Fibroblast of villous mesenchyme (primary cell): ENCODE data around the gene RRBP1. TPM values are rescaled to one million over a fixed set of nuclear protein-coding genes. Genes with fewer than 3 reads are reported as not detected.

Source experiments
- DNase-seq: peaks from one replicate; pipeline ENCODE4 v3.0.0-alpha.2; 2010; ENCODE audit warnings: low read depth
- H3K4me3 ChIP-seq: 2 replicates; pipeline ENCODE4 v1.5.1; 2011; ENCODE audit warnings: low read depth, mild to moderate bottlenecking, low read length
- total RNA-seq: library from RNA; depleted of rRNA; stranded (reverse); fragments of >200 nt; gene quantifications from 2 replicates; pipeline ENCODE4 v1.2.3, GENCODE V29; 2012
- TF ChIP-seq, protein P1 (sequence below): IDR thresholded peaks from 2 replicates; pipeline ENCODE4 v1.5.1; 2012; ENCODE audit warnings: low read depth, mild to moderate bottlenecking, low read length; ENCODE audit not compliant: insufficient read depth

Gene RRBP1
- total RNA-seq, 1 donor = 123 TPM

DNA sequence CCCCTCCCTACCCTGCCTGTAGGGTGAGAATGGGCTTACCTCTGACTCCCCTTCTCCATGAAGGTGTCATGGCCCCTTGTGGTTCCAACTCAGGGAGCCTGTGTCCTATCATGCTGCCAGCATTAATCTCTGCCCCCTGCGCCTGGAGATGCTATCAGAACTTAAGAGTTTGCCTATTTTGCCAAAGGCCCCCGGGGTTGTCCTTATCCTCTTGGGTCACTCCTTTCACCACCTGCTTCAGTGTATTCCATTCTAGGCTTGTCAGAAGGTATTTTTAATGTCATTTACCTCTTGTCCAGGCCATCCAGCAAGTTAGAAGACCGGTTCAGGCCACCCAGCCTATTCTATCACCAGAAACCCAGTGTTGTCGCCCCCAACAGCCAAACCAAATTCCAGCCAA, 10.5 kb downstream of the RRBP1 start:
- no peak overlapping the region for H3K4me3 ChIP-seq
- TF ChIP-seq, protein P1, sequence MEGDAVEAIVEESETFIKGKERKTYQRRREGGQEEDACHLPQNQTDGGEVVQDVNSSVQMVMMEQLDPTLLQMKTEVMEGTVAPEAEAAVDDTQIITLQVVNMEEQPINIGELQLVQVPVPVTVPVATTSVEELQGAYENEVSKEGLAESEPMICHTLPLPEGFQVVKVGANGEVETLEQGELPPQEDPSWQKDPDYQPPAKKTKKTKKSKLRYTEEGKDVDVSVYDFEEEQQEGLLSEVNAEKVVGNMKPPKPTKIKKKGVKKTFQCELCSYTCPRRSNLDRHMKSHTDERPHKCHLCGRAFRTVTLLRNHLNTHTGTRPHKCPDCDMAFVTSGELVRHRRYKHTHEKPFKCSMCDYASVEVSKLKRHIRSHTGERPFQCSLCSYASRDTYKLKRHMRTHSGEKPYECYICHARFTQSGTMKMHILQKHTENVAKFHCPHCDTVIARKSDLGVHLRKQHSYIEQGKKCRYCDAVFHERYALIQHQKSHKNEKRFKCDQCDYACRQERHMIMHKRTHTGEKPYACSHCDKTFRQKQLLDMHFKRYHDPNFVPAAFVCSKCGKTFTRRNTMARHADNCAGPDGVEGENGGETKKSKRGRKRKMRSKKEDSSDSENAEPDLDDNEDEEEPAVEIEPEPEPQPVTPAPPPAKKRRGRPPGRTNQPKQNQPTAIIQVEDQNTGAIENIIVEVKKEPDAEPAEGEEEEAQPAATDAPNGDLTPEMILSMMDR = no peak
- no peak for DNase-seq

DNA sequence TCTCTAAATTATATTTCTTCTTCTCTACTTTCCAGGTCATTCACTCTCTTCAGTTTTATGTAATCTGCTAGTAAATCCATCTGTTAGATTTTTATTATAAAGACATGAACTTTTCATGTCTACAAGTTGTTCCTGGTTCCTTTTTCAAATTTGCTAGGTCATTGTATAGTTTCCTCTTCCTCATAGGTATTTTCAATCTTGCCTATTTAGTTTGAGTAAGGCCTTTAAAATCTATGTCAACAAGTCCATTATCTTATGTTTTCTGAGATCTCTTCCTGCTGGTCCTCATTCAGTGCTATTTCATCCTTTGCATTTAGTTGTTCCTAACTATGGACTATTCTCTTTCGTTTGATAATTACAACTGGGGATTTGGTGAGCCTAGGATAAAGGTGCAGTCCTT, 11.0 kb downstream of the RRBP1 start:
- no peak for DNase-seq
- TF ChIP-seq, protein P1 = no peak
- H3K4me3 ChIP-seq = no peak overlapping the region

DNA sequence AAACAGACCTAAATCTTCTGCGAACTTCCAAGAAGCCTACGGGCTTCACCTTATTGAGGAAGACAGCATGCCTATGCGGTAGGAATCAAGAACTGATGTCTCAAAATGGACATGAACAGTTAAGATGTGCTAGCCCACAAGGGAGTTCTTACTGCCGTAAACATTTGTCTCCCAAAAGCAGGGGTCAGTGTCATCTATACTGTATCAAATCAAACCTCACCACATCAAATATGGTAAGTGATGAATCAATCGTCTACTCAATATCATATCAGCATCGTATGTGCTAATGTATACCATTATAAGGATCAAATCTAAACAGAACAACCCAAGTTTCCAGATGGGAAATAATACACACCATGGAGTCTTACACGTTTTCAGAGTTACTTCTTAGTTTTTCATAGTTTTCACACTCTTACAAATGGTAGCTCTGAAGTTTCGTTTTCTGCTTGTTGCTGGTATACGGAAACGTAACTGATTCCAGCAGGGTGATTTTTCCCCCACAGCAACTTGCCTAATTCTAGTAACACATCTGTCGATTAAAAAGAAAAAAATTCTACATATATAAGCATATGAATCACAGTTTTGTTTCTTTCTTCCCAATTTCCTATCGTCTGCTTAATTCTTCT, 12.6 kb downstream of the RRBP1 start:
- no peak overlapping the region for H3K4me3 ChIP-seq
- TF ChIP-seq, protein P1 = no peak
- no peak for DNase-seq

DNA sequence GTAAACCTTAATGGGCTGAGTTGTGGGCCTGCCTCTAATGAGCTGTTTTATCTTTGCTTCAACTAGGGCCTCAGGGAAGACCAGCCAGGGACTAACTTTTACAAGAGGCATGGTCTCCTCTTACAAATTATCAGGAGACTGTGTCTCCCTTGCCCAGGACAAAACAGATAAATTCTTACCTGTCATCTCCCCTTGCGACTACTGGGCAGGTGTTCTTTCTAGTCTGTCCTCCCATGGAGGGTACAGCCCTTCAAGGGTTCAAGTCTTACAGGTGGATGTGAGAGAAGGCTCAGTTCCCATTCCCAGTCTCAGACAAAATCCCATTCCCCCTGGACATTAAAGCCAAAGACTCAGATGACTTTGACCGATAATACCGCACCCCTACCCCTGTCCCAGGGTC, 13.6 kb downstream of the RRBP1 start:
- DNase-seq = no peak
- H3K4me3 ChIP-seq = no peak overlapping the region
- TF ChIP-seq, protein P1 = no peak

DNA sequence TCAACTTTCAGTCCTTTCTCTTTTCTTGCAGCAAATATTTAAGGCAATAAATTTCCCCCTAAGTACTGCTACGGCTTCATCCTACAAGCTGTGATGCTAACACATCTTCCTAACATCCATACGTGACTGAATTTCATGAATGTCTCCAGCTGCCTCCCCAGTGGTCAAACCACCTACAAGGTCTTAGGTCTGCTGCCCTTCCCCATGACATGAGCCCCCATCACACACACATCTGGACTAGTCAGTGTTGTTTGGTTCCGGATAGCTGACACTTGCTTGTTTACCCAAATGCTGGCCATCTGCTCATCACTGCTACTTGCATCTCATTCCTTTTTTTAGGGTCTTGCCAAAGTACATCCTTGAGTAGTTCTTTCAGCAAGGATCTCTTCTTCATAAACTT, 14.6 kb downstream of the RRBP1 start:
- H3K4me3 ChIP-seq = no peak overlapping the region
- no peak for DNase-seq
- TF ChIP-seq, protein P1 = no peak

DNA sequence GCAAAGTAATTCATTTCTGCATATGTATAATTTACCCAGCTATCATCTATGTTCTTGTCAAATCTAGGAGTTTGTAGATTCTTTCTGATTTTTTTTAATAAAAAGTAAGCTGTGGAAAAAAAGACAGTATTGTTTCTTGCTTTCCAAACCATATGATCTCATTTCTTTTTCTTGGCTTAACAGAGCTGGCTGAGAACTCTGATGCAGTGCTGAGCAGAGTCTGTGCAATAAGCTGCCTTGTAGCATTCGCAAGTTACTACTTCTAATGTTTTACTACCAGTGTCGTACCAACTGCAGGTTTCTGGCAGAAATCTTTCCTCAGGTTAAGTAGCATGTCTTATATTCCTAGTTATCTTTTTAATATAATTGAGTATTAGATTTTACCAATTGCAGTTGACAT, 15.6 kb downstream of the RRBP1 start:
- no peak overlapping the region for H3K4me3 ChIP-seq
- TF ChIP-seq, protein P1 = no peak
- no peak for DNase-seq

DNA sequence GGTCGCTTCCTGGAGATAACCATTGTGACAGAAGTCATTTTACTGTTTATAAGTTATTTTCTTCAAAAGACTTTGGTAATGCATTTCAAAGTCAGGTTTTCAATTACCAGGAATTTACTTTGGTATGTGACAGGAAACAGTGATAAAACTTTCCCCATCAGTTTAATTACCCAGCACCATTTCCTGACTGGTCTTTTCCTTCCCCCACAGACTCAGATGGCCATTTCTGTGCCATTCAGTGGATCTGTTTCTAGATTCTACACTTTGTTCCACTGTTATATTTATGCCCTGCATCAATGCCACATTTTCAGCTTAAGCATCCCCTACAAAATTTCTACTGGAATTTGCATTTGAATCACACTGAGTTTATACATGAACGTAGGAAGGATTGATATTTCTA, 16.3 kb downstream of the RRBP1 start:
- TF ChIP-seq, protein P1 = no peak
- no peak overlapping the region for H3K4me3 ChIP-seq
- no peak for DNase-seq
